ENCODE results near the gene STYX.

DNA sequence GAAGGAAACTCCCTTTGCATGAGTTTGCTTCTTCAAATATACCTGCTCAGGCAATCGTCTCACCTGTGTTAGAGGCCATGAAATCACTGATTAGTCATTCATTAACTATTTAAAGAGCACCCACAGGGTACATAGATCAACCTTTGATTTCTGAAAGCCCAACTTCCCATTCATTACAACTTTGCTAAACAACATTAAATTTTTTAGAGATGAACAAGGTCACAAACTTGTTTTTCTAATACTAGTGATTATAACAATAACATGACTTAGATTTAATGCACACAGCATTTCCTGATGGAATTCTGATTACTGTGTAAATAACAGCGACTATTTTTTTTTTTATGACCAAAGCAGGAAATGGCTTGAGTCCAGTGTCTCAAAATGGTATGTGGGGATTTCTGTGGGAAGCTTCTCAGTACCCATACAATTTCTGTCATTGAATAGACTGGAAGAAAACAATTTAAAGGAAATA is 29.2 kb upstream of the STYX start:
- TF ChIP-seq CTCF (conservative IDR thresholded peaks at IDR 0.05) (no peak), EZH2 (IDR thresholded peaks at IDR 0.05; ENCODE audit: low read depth) (no peak)
